Stimulated activated naive CD4-positive, alpha-beta T cell treated with Interleukin-2 at 50 U/mL for 16 hours (primary cell): ENCODE measurements around the gene CDKL4.
"Not testable (repeated sequence)": the region's sequence is repeated elsewhere in the genome, so short reads cannot be mapped to it uniquely, and the experiment has no call there.

Experiments used
- DNase-seq: peaks from one replicate; lab custom pipeline; 2025; lab: John Stamatoyannopoulos, UW

CDKL4 gene

DNA sequence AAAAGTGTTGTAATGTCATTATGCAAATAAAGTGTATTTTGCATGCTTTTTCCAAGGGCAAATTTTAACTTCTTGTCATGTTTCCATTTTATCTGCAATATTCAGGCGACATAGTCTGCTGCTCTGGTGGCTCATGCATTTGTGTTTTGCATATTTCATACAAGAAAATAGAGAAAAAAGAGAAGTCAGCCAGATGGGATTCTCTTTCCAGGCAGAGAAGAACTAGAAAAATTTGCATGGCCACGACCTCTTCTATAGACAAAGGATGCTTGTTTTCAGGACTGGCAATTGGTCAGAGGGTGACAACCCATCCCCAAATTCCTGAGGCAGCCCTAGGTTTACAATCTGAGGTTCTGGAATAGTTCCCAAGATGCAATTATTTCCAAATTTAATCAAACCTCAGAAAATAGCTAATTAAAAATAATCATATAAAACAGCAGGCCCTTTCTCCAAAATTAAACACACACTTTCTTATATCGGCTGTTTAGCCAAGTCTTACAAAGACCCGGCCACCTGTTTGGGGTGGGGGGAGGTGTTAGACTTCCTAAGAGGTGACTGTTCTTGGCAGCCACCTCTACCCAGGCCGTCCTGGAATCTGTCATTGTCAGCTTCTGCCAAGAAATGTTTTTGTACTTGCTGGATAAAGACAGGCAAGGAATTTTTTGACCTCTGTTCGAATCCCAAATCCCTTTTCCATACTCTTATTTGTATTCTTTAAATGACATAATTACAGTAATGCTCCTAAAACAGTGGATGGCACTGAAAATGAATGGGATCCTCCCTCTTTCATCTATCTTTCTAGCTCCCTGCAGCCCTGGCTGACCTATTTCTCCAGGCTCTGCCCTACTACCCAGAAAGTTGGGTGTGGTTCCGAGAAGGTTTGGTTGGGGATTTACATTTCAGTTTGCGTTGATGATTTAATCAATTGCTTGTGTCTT, 102.2 kb downstream of the CDKL4 start:
- DNase-seq = peak; percentile 3

DNA sequence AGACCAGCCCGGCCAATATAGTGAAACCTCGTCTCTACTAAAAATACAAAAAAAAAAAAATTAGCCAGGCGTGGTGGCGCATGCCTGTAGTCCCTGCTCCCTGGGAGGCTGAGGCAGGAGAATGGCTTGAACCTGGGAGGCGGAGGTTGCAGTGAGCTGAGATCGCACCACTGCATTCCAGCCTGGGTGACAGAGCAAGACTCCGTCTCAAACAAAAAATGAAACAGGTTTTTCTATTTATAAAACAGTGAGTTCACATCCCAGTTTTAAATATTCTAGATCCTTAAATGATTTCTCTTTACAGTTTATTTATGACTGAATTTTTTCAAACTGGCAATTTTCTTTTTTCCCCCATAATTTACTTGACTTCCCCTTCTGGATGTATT, 102.8 kb downstream of the CDKL4 start:
- not testable (repeated sequence) for DNase-seq

DNA sequence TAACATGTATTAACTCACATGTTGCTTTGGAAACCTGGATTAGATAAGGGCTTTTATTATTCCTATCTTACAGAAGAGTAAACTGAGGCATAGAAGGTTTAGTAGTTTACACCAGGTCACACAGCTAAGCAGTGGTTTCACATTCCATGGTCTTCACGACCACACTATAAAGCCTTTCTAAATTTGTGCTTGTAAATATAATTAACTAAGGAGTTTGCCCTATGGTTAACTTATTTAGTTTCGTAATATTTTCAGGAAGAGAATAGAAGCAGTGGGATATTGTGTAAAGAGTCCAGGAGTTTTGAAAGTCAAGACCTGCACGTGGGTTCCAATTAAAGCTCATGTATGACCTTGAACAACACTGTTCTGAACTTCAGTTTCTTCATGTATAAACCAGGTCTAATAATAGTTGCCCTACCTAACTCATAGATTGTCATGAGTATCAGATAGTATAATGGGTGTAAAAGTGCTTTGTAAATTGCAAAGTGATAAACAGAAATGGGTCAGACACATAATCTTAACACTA, 103.4 kb downstream of the CDKL4 start:
- no peak for DNase-seq

DNA sequence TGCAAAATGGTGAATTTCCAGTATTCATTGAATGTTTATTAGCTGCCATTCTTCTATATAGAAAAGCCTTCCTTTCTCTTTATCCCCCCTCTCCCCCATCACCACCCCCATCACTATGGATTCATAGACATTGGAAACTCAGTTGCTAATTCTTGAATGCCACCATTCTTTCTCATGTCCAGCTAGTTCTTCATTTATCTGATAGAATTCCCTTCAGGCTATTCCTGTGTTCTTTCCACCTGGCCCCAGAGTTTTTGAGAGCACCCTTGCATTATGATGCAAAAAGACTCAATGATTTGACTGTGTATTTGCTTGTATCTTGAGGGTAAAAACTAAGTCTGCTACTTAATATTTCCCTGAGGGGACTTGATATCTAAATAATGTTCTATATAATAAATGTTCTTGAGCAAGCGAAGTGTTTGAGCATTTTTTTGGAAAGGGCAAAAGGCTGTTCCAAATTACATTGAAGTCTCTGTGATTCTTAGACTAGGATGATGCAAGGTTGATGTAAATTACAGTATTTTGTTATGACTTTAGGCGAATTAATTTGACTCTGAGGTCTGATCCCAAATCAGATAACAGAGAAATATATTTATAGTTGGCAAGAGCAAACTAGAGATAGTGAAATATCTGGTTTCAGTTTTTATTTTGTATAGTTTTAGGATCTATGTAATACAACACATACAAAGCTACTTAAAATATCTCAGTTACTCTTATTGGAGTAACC, 104.1 kb downstream of the CDKL4 start:
- no peak for DNase-seq

DNA sequence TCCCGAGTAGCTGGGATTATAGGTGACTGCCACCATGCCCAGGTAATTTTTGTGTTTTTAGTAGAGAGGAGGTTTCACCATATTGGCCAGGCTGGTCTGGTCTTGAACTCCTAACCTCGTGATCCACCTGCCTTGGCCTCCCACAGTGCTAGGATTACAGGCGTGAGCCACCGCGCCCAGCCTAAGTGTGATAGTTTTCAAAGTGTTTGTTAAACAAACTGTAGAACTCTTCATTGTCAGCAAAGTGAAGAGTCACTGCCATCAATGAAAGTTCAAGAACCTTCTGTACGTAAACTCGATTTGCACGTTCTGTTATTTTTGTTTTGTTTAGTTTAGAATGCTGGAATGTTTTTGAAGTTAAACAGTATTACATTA, 104.9 kb downstream of the CDKL4 start:
- no peak for DNase-seq

DNA sequence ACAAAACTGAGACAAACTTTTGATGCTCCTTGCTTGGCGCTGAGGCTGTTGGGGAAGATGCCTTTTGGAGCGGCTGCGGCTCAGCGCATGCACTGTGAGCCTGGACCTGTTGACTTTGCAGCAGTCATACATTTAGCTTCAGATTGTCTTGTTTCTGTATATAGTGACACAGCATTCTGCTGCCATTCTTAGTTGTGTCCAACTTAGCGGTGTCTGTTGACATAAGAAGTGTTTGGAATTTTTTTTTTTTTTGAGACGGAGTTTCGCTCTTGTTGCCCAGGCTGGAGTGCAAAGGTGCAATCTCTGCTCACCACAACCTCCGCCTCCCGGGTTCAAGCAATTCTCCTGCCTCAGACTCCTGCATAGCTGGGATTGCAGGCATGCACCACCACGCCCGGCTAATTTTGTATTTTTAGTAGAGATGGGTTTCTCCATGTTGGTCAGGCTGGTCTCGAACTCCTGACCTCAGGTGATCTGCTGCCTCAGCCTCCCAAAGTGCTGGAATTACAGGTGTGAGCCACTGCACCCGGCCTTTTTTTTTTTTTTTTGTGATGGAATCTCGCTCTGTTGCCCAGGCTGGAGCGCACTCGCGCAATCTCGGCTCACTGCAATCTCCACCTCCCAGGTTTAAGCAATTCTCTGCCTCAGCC, 105.5 kb downstream of the CDKL4 start:
- not testable (repeated sequence) for DNase-seq

DNA sequence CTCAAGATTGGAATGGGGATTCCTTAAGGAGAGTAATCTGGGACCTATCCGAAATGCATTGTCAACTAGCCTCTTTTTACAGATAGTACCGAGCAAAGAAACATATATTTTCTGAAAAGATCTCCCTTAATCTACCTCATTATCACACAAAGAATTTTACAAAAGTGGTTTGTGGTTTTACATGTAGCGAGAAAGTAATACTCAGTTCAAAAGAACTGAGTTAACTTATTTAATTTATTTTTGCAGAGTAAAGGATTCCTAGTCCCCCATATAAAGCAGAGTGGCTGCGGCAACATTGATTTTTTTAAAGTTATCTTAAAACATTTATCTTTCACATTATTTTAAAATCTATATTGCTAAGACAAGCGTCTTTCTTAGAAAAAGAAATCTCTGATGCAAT, 107.0 kb downstream of the CDKL4 start:
- DNase-seq = no peak

DNA sequence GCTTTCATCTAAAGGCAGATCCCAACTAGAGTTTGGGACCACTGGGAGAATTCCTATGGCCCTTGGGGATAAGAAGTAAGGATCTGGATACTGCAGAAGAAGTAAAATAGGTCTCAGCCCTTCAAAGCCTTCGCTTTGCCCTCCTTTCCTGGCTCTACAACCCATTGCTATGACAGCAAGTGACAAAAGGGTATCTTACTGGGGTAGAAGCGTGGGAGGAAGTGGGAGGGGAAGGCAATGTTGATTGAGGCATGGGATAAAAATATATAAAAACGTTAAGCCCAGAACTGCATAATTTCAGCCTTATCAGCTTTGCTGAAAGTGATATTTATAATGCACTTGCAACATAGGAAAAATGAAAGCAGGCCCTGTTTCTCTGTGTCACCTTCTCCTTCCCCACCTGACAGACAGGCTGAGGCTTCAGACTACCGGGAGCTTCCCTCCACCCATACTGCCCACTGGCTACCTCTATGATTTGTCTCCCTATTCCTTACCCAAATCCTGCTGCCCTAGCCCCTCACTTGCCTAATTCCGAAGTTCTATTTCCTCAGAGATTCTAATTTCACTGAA, 108.0 kb downstream of the CDKL4 start:
- peak; percentile 7 for DNase-seq

DNA sequence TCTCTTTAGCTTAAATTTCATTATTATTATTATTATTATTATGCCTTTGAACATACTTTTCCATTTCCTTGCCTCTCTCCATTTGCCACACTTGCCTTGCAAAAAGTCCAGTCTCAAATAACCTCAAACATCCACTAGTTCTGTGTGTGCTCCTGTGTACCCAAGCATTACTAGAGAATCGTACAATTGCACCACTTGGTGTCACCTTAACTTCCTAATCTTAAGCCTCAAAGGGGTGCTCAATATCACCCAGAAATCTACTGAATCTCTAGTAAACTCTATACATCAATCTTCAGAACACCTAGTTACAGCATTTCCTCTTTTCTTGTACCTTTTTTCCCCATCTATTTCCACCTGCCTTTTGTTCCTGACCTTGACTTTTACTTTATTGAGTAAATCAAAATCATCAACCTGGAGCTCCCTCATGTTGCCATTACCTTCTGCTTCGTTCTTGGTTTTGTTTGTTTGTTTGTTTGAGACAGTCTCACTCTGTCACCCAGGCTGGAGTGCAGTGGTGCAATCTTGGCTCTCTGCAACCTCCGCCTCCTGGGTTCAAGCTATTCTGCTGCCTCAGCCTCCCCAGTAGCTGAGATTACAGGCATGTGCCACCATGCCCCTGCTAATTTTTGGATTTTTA, 110.4 kb downstream of the CDKL4 start:
- no peak for DNase-seq

DNA sequence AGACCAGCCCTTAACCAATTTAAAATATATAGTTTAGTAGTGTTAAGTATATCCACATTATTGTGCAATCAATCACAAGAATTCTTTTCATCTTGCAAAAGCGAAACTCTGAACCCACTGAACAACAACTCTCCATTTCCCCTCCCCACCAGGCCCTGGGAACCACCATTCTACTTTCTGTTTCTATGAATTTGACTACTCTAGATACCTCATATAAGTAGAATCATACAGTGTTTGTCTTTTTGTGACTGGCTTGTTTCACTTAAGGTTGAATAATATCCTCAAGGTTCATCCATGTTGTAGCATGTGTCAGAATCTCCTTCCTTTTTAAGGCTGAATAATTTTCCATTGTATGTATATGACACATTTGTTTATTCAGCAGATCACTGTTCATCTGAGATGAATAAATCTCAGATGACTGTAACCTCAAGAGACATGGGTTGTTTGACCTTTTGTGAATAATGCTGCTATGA, 114.8 kb downstream of the CDKL4 start:
- DNase-seq = peak; percentile 65

DNA sequence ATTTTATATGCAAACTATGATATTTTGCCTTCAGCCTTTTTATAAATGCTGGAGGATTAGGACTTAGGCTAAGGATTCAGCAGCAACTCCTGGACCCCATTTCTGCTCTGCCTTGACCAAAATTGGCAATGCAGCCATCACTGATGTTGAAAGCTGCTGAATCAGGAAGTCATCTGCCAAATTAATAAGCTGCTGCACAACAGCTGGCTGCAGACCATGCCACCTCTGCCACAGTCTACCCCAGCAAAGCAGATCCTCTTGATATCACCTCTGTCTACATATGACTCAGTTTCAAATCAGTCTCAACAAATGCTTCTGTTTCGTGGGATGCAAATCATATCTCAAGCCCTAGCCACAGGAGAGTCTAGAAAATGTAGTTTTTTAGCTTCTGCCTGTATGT, 115.8 kb downstream of the CDKL4 start:
- peak; percentile 57 for DNase-seq
